Endometrial microvascular endothelial cells (primary cell): Measurements from ENCODE around the gene GMDS. TPM values are rescaled to one million over a fixed set of nuclear protein-coding genes. Genes with fewer than 3 reads are reported as not detected.

ENCODE experiments used
- in situ Hi-C: cut with HindIII; loops from 2 replicates; pipeline ENCODE4 v1.10.0; 2017; ENCODE audit warnings: low sequenced_read_pairs, low pct_unique_long_range_greater_than_20kb; ENCODE audit errors: inconsistent ontology term
- total RNA-seq: library from RNA; depleted of rRNA; stranded (reverse); fragments of >200 nt; gene quantifications from one replicate; pipeline ENCODE4 v1.2.3, GENCODE V29; 2015; ENCODE audit errors: inconsistent ontology term

The GMDS gene
- total RNA-seq, result 7.4 TPM

DNA sequence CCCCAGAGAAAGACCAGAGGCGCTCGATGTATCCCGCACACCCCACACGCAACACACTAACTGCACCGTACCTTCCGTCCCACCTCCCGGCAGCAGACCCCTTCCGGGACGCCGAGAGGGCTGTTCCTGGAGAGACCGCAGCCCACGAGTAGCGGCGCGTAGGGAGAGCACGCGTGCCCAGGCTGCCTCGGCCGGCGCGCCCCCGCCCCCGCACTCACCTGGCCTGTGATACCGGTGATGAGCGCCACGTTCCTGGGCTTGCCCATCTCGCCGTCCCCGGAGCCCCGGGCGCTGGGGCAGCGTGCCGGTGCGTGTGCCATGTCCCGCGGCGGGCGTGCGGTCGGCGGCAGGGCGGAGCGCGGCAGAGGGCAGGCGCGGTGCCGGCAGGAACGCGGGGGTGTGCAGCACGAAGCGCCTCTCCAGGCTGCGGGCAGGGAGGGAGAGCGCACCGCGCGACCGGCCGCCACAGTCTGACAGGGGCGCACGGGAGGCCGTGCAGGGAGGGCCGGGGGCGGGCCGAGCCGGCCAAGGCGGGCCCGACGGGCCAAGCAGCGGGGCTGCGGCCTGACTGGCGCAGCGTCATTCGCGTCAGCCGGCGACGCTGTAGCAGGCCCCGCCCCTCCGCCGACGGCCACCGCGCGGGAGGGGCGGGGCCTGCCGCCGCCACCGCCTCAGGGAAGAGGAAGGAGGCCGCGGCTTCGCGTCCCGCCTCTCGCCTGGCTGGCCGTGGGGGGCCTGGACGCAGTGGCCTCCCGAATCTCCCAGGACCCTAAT is at the start of gene GMDS:
Gene GMDS, minus strand, starts transcription at position 503 of the 774 bp plus-strand sequence.
- in situ Hi-C loops, result no loop called here

GRCh38 chr6:2285510-2285909 is 40.1 kb upstream of the GMDS start:
- in situ Hi-C loops, result no loop called here

DNA sequence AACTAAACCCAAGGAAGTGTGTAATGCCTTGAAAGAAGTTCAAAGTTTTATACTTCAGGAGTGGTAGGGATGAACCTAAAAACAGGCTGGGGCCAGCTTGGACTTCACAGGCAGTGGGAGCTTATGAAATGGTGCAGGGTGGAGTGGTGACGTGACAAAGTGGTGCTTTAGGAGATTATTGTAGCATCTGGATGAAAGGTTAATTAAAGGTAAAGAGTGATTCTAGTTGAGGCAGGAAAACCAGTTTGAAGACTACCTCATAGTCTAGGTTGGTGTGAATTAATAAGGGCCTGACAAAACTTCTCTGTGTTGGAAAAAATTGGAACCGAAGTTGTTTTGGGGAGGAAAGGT is 30.5 kb upstream of the GMDS start:
- in situ Hi-C loops, result no loop called here

DNA sequence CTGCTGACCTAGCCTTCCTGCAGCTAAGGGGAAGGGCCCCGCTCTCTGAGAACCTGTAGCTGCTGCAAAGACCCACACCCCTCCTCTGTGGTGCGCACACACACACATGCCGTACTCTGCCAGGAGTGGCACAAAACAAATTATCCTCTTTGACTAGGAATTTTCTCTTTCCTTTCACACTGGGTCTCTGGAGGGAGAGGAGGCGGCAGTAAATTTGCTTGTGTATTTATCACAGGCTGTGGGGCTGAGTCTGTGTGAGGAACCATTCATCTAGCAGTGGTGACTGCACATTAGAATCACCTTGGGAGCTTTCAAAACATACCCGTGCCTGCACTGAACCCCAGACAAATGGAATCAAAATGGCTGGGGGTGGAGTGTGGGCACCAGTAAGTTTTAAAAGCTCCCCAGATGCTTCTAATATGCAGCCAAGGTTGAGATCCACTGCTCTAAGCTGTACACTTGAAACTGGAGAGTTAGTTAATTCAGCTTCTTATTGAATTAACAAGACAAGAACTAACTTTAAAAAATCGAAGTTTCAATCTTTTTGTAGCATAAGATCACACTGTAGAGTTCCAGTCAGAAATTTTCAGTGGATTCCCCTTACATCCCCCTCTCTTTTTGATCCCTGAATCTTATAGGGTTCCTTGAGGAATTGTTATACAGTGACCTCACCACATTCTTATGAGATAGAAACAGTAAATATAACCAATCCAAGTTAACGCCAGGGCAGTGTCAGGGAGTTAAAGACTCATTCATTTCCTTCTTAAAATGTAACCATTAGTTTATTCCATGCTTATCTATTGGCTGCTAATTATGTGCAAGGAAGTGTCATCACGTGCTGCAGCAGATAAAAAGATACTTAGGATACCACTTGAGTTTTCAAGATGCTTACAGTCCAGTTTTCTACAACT is 29.8 kb upstream of the GMDS start:
- in situ Hi-C loops, result no loop called here

- in situ Hi-C loops, result no loop called here
These were observed 27.3 kb upstream of the GMDS start for GRCh38 chr6:2272696-2273095.

DNA sequence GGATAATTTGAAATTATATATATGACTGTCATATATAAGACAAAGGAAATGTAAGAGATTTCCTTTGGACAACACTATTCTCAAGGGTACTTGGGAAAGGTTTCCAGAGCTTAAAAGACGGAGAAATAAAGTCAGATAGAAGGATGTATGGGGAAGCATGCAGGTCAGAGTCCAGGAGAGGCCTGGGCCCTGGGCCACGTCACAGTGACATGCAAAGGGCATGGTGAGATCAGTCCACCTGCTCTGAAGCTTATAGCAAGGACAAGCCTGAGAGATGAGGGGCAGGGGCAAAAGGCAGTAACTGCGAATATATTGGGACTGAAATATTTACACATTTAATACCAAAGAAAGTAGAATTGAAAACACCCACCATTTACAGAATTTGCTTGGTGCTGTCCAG is 24.6 kb upstream of the GMDS start:
- in situ Hi-C loops, result no loop called here

- in situ Hi-C loops, result no loop called here
These were observed 21.4 kb upstream of the GMDS start for GRCh38 chr6:2266841-2267240.

DNA sequence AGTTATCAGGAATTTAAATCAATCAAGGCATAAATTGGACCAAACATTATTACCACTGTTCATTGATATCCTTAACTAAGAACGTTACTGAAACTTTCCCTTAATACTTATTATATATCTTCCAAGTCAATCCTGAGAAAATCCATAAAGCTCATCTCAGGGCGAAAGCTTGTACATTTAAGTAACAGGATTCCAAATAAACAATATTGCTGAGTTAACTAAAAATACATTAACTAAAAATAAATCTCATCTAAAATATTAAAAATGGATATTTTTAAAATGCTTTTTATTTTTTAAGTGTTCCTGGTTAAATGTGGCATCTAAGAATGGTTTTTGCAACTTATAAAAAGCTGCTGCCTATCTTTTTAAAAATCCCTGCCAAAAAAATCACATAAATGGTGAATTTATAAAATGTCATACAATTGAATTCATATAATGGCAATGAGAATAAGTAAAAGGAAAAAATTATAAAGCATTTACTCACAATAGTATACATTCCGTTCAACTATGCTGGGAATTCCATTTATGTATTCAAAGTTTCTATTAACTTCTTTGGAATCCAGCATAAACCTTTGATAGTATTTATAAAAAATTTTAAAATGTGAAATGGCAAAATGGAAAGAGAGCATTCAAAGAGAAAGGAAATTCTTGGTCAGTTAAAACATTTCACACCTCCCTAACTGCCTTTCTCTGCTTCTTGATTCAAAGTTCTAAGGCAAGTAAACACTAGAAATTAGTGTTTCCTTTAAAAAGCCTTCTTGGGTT is 20.8 kb upstream of the GMDS start:
- in situ Hi-C loops, result no loop called here

- in situ Hi-C loops, result no loop called here
These were observed 19.5 kb upstream of the GMDS start for GRCh38 chr6:2264932-2265331.

DNA sequence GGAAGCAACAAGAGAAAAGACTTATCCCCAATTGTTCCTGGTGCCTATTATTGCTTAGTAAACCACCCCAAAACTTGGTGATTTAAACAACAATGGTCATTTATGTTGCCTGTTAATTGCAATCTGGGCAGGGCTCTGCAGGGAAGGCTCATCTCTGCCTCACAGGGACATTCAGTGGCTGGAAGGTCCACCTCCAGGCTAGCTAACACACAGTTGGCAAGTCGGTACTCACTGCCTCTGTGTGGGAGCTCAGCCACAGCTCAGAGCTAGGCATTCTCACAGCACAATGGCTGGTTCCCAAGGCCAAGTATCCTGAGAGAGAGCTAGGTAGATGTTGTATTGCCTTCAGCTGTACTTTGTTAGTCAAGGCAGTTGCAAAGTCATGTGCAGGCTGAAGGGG is 18.5 kb upstream of the GMDS start:
- in situ Hi-C loops, result no loop called here

GRCh38 chr6:2259574-2259973 is 14.2 kb upstream of the GMDS start:
- in situ Hi-C loops, result no loop called here

GRCh38 chr6:2259002-2259494 is 13.6 kb upstream of the GMDS start:
- in situ Hi-C loops, result no loop called here

DNA sequence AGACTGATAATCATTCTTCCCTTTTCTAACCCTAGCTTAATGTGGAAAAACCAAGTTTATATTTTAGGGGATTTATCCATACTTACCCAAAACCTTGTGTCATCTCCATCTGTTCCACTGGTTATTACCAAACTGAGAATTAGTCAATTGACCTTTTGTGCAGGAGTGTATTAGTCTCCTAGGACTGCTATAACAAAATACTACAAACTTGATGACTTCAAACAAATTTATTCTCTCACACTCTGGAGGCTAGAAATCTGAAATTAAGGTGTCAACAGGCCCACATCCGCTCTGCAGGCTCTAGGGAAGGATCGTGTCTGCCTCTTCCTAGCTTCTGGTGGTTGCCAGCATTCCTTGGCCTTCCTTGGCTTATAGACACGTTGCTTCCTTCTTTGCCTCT is 12.7 kb upstream of the GMDS start:
- in situ Hi-C loops, result no loop called here

DNA sequence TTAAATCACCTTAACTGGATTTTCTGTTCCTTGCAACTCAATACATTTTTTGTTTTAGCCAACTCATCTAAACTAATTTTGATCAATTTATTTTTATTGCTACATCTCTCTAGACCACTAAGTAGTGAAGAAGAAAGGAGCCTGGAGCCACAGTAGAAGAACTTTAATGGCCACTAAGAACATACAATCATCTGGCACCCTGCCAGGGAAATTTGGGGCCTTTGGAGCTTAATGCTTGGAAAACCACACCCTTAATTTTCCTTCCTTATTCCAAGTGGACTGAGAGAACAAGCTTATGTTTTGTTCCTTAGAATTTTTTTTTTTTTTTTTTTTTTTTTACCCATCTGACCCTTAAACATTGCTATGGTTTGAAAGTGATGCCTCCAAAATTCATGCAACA is 12.0 kb upstream of the GMDS start:
- in situ Hi-C loops, result no loop called here

GRCh38 chr6:2254747-2255146 is 9.3 kb upstream of the GMDS start:
- in situ Hi-C loops, result no loop called here

DNA sequence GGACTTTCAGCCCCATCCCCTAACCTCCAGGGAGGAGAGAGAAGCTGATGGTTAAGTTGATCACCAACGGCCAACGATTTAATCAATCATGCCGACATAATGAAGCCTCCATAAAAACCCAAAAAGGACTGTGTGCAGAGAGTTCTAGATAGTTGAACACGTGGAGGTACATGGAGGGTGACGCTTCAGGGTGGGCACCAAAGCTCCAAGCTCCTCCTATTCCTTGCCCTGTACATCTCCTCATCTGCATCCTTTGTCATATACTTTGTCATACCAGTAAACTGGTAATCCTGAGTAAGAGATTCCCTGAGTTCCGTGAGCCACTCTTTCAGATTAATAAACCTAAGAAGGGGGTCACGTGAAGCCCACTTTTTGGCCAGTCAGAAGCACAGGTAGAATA is 3.7 kb upstream of the GMDS start:
- in situ Hi-C loops, result no loop called here

DNA sequence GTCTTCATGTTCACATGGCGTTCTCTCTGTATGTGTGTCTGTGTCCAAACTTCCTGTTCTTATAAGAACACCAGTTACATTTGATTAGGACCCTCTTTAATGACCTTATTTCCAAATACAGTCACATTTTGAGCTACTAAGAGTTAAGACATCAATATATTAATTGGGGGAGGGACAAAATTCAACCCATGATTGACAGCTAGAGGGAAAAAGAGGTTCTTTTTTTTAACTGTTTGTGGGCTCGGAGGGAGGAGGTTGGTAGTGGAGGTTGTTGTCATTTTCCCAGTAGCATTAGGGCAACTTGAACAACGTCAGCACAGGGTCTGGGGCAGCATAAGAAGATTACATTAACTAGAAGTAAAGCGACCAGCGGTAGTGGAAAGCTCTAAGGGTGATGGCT is 2.3 kb upstream of the GMDS start:
- in situ Hi-C loops, result no loop called here

DNA sequence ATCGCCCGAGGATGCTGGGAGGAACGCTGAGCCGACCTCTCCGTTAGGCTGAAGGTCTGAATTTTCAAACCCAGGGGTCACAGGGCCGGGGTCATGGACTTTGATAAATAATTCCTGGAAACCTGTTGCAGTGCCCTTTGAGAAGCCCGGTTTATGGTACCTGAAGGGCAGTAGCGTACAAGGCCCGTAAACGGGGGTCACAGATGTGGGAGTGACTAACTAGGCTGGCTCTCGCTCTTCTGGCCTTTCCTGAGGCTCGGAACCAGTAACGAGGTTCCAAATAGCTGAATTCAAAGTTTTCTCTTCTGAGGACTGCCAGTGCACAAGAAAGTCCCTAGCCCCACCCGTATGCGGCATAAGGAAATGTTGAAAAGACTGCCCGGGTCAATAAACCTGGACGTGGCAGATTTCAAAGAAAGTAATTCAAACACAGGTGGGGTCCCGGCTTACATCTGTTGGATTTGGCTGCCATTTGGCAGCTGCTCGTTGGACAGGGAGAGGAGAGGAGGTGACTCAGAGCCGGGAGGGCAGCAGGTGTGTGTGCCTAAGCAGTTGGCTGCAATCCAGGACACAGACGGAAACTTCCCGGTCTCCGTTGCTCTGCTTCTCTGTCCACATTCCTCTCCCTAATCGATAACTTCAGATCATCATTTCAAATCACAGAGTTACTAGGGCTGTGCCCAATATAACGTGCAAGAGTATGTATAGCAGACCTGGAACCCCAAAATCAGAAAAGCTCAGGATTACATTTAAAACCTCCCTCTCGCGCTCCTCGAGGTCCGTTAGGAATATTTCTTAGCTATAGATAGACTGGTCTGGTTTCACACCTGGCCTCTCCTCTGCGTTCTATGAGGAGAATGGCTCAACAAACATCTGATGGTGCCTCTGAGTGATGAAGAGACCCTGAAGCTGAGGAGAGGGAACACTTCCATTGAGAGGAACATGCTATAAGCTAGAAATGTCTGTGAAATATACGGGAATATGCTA is 765 bp upstream of the GMDS start:
- in situ Hi-C loops, result no loop called here
